ENCODE measurements around the gene EBPL.

DNA sequence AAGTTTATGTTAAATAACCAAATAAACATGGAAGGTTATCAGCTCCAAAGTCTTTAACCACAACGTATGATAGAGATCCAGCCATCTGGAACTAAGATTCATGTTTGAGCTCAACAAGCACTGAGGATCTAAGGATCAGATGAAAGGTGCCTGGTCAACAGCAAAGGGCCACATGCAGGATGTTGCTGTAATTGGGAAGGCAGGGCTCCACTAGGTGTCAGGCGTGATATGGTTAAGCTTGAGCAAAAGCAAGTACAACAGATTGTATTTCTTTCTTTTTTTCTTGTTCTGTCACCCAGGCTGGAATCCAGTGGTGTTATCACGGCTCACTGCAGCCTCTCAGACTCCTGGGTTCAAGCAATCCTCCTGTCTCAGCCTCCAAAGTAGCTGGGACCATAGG, 12.0 kb downstream of the EBPL start:
- TF ChIP-seq RARB (CRISPR knock-in tag; IDR thresholded peaks at IDR 0.05) (no peak), ESRRG (CRISPR knock-in tag; IDR thresholded peaks at IDR 0.05) (no peak), BACH2 (CRISPR knock-in tag; IDR thresholded peaks at IDR 0.05; ENCODE audit: borderline replicate concordance) (no peak), ZFP30 (CRISPR knock-in tag; IDR thresholded peaks at IDR 0.05) (no peak), ARNTL (CRISPR knock-in tag; IDR thresholded peaks at IDR 0.05; ENCODE audit: borderline replicate concordance, low read depth) (no peak), ZNF565 (CRISPR knock-in tag; conservative IDR thresholded peaks at IDR 0.05; ENCODE audit: low read depth) (no peak), TOX (CRISPR knock-in tag; IDR thresholded peaks at IDR 0.05; ENCODE audit: borderline replicate concordance) (no peak), ZNF70 (CRISPR knock-in tag; IDR thresholded peaks at IDR 0.05) (no peak)
- TF ChIP-seq, protein P1, sequence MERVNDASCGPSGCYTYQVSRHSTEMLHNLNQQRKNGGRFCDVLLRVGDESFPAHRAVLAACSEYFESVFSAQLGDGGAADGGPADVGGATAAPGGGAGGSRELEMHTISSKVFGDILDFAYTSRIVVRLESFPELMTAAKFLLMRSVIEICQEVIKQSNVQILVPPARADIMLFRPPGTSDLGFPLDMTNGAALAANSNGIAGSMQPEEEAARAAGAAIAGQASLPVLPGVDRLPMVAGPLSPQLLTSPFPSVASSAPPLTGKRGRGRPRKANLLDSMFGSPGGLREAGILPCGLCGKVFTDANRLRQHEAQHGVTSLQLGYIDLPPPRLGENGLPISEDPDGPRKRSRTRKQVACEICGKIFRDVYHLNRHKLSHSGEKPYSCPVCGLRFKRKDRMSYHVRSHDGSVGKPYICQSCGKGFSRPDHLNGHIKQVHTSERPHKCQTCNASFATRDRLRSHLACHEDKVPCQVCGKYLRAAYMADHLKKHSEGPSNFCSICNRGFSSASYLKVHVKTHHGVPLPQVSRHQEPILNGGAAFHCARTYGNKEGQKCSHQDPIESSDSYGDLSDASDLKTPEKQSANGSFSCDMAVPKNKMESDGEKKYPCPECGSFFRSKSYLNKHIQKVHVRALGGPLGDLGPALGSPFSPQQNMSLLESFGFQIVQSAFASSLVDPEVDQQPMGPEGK (CRISPR knock-in tag; IDR thresholded peaks at IDR 0.05; ENCODE audit: borderline replicate concordance): no peak
- TF ChIP-seq, protein P2, sequence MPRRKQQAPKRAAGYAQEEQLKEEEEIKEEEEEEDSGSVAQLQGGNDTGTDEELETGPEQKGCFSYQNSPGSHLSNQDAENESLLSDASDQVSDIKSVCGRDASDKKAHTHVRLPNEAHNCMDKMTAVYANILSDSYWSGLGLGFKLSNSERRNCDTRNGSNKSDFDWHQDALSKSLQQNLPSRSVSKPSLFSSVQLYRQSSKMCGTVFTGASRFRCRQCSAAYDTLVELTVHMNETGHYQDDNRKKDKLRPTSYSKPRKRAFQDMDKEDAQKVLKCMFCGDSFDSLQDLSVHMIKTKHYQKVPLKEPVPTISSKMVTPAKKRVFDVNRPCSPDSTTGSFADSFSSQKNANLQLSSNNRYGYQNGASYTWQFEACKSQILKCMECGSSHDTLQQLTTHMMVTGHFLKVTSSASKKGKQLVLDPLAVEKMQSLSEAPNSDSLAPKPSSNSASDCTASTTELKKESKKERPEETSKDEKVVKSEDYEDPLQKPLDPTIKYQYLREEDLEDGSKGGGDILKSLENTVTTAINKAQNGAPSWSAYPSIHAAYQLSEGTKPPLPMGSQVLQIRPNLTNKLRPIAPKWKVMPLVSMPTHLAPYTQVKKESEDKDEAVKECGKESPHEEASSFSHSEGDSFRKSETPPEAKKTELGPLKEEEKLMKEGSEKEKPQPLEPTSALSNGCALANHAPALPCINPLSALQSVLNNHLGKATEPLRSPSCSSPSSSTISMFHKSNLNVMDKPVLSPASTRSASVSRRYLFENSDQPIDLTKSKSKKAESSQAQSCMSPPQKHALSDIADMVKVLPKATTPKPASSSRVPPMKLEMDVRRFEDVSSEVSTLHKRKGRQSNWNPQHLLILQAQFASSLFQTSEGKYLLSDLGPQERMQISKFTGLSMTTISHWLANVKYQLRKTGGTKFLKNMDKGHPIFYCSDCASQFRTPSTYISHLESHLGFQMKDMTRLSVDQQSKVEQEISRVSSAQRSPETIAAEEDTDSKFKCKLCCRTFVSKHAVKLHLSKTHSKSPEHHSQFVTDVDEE (CRISPR knock-in tag; IDR thresholded peaks at IDR 0.05): no peak
- TF ChIP-seq, protein P3, sequence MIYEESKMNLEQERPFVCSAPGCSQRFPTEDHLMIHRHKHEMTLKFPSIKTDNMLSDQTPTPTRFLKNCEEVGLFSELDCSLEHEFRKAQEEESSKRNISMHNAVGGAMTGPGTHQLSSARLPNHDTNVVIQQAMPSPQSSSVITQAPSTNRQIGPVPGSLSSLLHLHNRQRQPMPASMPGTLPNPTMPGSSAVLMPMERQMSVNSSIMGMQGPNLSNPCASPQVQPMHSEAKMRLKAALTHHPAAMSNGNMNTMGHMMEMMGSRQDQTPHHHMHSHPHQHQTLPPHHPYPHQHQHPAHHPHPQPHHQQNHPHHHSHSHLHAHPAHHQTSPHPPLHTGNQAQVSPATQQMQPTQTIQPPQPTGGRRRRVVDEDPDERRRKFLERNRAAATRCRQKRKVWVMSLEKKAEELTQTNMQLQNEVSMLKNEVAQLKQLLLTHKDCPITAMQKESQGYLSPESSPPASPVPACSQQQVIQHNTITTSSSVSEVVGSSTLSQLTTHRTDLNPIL (CRISPR knock-in tag; IDR thresholded peaks at IDR 0.05; ENCODE audit: low read depth): no peak

All from SK-N-SH treated with all-trans-retinoic acid at 6 μM for 48 hours (cell line).